ENCODE measurements around the gene TMEM204. TPM values are rescaled to one million over a fixed set of nuclear protein-coding genes. Genes with fewer than 3 reads are reported as not detected.

TMEM204 gene
- polyA plus RNA-seq, 1 donor from 2014 or later = not detected

DNA sequence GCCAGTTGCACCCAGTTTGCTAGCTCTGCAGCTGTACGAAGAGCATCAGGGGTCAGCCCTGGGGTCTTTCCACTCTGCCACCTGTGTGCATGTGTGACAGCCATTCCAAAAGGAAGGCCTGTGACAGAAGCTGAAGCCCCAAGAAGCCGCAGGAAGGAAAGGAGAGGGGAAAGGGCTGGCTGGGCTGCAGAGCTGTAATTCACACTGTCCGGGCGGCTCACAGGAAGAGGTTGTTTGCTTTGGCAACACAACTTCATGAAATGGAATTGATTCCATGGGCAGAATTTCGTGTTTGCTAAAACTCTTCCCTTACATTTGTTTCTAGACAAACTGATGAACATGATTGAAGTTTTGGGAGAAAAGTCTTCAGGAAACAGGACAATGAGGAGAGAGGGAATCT is 14.8 kb downstream of the TMEM204 start:
- H3K9me3 ChIP-seq (ENCODE audit: low read length) = no peaks in the 10 kb centered on the region
- no peak overlapping the region for H2AFZ ChIP-seq (ENCODE audit: low read depth, low read length)
- H3K36me3 ChIP-seq (ENCODE audit: insufficient read depth, low read length) = no peaks in the 10 kb centered on the region
- TF ChIP-seq MXI1 (conservative IDR thresholded peaks at IDR 0.05; ENCODE audit: poor library complexity, severe bottlenecking) = no peak
- TF ChIP-seq EP300 (conservative IDR thresholded peaks at IDR 0.05; ENCODE audit: poor library complexity, severe bottlenecking) = no peak
- TF ChIP-seq RAD21 (conservative IDR thresholded peaks at IDR 0.05) = no peak
- TF ChIP-seq, protein P1, sequence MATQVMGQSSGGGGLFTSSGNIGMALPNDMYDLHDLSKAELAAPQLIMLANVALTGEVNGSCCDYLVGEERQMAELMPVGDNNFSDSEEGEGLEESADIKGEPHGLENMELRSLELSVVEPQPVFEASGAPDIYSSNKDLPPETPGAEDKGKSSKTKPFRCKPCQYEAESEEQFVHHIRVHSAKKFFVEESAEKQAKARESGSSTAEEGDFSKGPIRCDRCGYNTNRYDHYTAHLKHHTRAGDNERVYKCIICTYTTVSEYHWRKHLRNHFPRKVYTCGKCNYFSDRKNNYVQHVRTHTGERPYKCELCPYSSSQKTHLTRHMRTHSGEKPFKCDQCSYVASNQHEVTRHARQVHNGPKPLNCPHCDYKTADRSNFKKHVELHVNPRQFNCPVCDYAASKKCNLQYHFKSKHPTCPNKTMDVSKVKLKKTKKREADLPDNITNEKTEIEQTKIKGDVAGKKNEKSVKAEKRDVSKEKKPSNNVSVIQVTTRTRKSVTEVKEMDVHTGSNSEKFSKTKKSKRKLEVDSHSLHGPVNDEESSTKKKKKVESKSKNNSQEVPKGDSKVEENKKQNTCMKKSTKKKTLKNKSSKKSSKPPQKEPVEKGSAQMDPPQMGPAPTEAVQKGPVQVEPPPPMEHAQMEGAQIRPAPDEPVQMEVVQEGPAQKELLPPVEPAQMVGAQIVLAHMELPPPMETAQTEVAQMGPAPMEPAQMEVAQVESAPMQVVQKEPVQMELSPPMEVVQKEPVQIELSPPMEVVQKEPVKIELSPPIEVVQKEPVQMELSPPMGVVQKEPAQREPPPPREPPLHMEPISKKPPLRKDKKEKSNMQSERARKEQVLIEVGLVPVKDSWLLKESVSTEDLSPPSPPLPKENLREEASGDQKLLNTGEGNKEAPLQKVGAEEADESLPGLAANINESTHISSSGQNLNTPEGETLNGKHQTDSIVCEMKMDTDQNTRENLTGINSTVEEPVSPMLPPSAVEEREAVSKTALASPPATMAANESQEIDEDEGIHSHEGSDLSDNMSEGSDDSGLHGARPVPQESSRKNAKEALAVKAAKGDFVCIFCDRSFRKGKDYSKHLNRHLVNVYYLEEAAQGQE (IDR thresholded peaks at IDR 0.05; ENCODE audit: borderline replicate concordance) = no peak
- H3K79me2 ChIP-seq (replicated peaks; ENCODE audit: insufficient read depth, low read length) = no peaks in the 10 kb centered on the region
- no peaks in the 10 kb centered on the region for H3K9me2 ChIP-seq (ENCODE audit: insufficient read depth, low read length)
- no peaks in the 10 kb centered on the region for H3F3A ChIP-seq (ENCODE audit: insufficient read depth, low read length, poor library complexity, severe bottlenecking)
- H3K27ac ChIP-seq (ENCODE audit: low read length) = no peak overlapping the region
- H4K20me1 ChIP-seq (ENCODE audit: insufficient read depth) = no peaks in the 10 kb centered on the region
- H3K4me2 ChIP-seq (ENCODE audit: low read length) = no peak overlapping the region
- H3K27me3 ChIP-seq (ENCODE audit: insufficient read depth, low read depth, low read length) = no peaks in the 10 kb centered on the region
- no peak overlapping the region for H3K4me3 ChIP-seq (ENCODE audit: low read length)
- no peak overlapping the region for H3K9ac ChIP-seq (ENCODE audit: low read length)

DNA sequence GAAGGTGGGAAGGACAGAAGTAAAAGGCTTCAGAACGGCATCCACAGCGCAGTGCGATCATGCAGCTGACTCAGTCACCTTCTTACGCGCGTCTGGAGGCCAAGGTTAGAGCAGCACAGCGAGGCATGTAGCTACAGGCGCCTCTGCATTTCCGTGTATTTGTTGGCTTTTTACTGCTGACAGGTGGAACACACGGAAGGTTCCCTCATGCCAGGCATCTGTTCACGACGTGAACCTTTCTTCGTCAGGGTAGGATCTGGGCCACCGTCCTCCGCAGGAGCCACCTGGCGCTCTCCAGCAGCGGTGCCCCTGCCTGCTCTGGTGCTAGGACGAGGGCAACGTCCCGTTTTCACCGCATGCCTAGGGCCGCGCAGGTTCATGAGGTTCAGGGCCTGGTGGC is 15.3 kb downstream of the TMEM204 start:
- no peaks in the 10 kb centered on the region for H3K36me3 ChIP-seq (ENCODE audit: insufficient read depth, low read length)
- no peak for TF ChIP-seq RAD21 (conservative IDR thresholded peaks at IDR 0.05)
- TF ChIP-seq MXI1 (conservative IDR thresholded peaks at IDR 0.05; ENCODE audit: poor library complexity, severe bottlenecking) = no peak
- no peak for TF ChIP-seq POLR2AphosphoS5 (IDR thresholded peaks at IDR 0.05)
- TF ChIP-seq, protein P1 (IDR thresholded peaks at IDR 0.05; ENCODE audit: borderline replicate concordance) = no peak
- TF ChIP-seq EZH2 (IDR thresholded peaks at IDR 0.05; ENCODE audit: borderline replicate concordance, insufficient read depth, low read length, poor library complexity, severe bottlenecking) = no peak
- H3K9me3 ChIP-seq (ENCODE audit: low read length) = no peaks in the 10 kb centered on the region

DNA sequence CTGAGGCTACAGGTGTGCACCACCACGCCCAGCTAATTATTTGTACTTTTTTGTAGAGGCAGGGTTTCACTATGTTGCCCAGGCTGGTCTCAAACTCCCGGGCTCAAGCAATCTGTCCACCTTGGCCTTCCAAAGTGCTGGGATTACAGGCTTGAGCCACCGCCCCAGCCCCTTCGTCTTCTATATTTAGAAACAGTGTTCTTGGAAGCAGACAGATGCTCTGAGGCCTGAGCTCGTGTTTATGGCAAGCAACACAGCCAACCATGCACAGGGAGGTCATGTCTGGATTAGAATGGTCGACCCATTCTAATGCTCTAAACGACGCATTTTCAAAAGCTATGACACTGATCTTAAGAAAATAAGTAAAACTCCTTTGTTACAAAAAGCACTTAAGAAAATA is 16.6 kb downstream of the TMEM204 start:
- peaks cover 4% of the 10 kb centered on the region for H3K36me3 ChIP-seq (ENCODE audit: insufficient read depth, low read length)
- no peak overlapping the region for H3K4me2 ChIP-seq (ENCODE audit: low read length)

More for the DNA sequence above, 15.3 kb downstream of the TMEM204 start:
- Histone ChIP-seq H3K4me3 (ENCODE audit: low read length) (no peak overlapping the region), H3K4me2 (ENCODE audit: low read length) (no peak overlapping the region), H2AFZ (ENCODE audit: low read depth, low read length) (no peak overlapping the region), H3F3A (ENCODE audit: insufficient read depth, low read length, poor library complexity, severe bottlenecking) (no peaks in the 10 kb centered on the region), H3K9me2 (ENCODE audit: insufficient read depth, low read length) (no peaks in the 10 kb centered on the region), H3K27ac (ENCODE audit: low read length) (no peak overlapping the region), H3K27me3 (ENCODE audit: insufficient read depth, low read depth, low read length) (no peaks in the 10 kb centered on the region), H3K9ac (ENCODE audit: low read length) (no peak overlapping the region), H3K79me2 (replicated peaks; ENCODE audit: insufficient read depth, low read length) (no peaks in the 10 kb centered on the region), H4K20me1 (ENCODE audit: insufficient read depth) (no peaks in the 10 kb centered on the region)

More for the DNA sequence above, 16.6 kb downstream of the TMEM204 start:
- no peaks in the 10 kb centered on the region for H3K79me2 ChIP-seq (replicated peaks; ENCODE audit: insufficient read depth, low read length)
- H3K9ac ChIP-seq (ENCODE audit: low read length) = no peak overlapping the region
- H3K27ac ChIP-seq (ENCODE audit: low read length) = no peak overlapping the region
- no peaks in the 10 kb centered on the region for H4K20me1 ChIP-seq (ENCODE audit: insufficient read depth)
- no peaks in the 10 kb centered on the region for H3F3A ChIP-seq (ENCODE audit: insufficient read depth, low read length, poor library complexity, severe bottlenecking)
- H3K27me3 ChIP-seq (ENCODE audit: insufficient read depth, low read depth, low read length) = no peaks in the 10 kb centered on the region
- no peak overlapping the region for H3K4me3 ChIP-seq (ENCODE audit: low read length)
- TF ChIP-seq, protein P1 (IDR thresholded peaks at IDR 0.05; ENCODE audit: borderline replicate concordance) = no peak
- TF ChIP-seq RAD21 (conservative IDR thresholded peaks at IDR 0.05) = no peak
- no peak for TF ChIP-seq POLR2AphosphoS5 (IDR thresholded peaks at IDR 0.05)
- no peak for TF ChIP-seq SMC3 (conservative IDR thresholded peaks at IDR 0.05; ENCODE audit: poor library complexity)
- no peak for TF ChIP-seq EZH2 (IDR thresholded peaks at IDR 0.05; ENCODE audit: borderline replicate concordance, insufficient read depth, low read length, poor library complexity, severe bottlenecking)
- no peak for TF ChIP-seq CTCF (IDR thresholded peaks at IDR 0.05; ENCODE audit: poor library complexity, severe bottlenecking)
- no peak for TF ChIP-seq EP300 (conservative IDR thresholded peaks at IDR 0.05; ENCODE audit: poor library complexity, severe bottlenecking)
- no peak for TF ChIP-seq TAF1 (IDR thresholded peaks at IDR 0.05; ENCODE audit: low read depth)
- no peaks in the 10 kb centered on the region for H3K9me3 ChIP-seq (ENCODE audit: low read length)
- H2AFZ ChIP-seq (ENCODE audit: low read depth, low read length) = no peak overlapping the region
- no peaks in the 10 kb centered on the region for H3K9me2 ChIP-seq (ENCODE audit: insufficient read depth, low read length)

Measured in neural cell (in vitro differentiated cells).